ENCODE data around the gene NCBP2. TPM values are rescaled to one million over a fixed set of nuclear protein-coding genes. Genes with fewer than 3 reads are reported as not detected.

NCBP2 gene
- total RNA-seq, 4 donors from 2014 or later: 33.3 to 63.3 (median 39.9) TPM

DNA sequence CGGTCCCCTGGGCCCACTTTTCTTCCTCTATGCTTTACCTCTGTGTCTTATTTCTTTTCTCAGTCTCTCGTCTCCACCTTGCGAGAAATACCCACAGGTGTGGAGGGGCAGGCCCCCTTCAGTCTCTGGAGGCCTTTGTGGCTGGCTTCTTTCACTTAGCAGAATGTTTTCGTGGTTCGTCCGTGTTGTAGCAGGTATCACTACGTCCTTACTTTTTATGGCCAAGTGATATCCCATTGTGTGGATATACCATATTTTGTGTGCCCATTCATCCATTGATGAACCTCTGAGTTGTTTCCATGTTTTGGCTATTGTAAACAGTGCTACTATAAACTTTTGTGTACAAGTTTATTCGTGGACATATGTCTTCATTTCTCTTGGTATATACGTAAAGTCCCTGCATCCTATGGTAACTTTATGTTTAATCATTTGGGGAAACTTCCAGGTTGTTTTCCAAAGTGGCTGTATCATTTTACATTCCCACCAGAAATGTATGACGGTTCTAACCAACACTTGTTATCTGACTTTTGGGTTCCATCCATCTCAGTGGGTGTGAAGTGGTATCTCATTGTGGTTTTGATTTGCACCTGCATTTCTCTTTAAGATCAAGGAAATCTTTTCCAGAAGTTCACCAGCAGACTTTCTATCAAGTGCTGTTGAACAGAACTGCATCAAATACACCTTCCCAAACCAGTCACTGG is 20.8 kb upstream of the NCBP2 start:
- no peak for ATAC-seq (ENCODE audit: low FRiP score)
- DNase-seq (ENCODE audit: low spot score): no peak
- TF ChIP-seq, protein P1, sequence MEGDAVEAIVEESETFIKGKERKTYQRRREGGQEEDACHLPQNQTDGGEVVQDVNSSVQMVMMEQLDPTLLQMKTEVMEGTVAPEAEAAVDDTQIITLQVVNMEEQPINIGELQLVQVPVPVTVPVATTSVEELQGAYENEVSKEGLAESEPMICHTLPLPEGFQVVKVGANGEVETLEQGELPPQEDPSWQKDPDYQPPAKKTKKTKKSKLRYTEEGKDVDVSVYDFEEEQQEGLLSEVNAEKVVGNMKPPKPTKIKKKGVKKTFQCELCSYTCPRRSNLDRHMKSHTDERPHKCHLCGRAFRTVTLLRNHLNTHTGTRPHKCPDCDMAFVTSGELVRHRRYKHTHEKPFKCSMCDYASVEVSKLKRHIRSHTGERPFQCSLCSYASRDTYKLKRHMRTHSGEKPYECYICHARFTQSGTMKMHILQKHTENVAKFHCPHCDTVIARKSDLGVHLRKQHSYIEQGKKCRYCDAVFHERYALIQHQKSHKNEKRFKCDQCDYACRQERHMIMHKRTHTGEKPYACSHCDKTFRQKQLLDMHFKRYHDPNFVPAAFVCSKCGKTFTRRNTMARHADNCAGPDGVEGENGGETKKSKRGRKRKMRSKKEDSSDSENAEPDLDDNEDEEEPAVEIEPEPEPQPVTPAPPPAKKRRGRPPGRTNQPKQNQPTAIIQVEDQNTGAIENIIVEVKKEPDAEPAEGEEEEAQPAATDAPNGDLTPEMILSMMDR (IDR thresholded peaks at IDR 0.05): no peak

DNA sequence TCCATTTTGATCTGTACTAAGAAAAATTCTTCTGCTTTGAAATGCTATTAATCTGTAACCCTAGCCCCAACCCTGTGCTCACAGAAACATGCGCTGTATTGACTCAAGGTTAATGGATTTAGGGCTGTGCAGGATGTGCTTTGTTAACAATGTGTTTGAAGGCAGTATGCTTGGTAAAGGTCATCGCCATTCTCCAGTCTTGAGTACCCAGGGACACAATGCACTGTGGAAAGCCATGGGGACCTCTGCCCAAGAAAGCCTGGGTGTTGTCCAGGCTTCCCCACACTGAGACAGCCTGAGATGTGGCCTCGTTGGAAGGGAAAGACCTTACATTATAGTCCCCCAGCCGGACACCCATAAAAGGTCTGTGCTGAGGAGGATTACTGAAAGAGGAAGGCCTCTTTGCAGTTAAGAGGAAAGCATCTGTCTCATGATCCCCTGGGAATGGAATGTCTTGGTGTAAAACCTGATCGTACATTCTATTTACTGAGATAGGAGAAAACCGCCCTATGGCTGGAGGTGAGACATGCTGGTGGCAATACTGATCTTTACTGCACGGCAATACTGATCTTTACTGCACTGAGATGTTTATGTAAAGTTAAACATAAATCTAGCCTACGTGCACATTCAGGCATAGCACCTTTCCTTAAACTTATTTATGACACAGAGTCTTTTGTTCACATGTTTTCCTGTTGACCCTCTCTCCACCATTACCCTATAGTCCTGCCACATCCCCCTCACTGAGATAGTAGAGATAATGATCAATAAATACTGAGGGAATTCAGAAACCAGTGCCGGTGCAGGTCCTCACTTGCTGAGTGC is 20.0 kb upstream of the NCBP2 start:
- DNase-seq (ENCODE audit: low spot score) (no peak), ATAC-seq (ENCODE audit: low FRiP score) (no peak)
- TF ChIP-seq, protein P1 (IDR thresholded peaks at IDR 0.05): no peak

- DNase-seq (ENCODE audit: low spot score) (no peak), ATAC-seq (ENCODE audit: low FRiP score) (no peak)
- TF ChIP-seq, protein P1 (IDR thresholded peaks at IDR 0.05): no peak
These were observed 12.5 kb upstream of the NCBP2 start for GRCh38 chr3:196954832-196955231.

DNA sequence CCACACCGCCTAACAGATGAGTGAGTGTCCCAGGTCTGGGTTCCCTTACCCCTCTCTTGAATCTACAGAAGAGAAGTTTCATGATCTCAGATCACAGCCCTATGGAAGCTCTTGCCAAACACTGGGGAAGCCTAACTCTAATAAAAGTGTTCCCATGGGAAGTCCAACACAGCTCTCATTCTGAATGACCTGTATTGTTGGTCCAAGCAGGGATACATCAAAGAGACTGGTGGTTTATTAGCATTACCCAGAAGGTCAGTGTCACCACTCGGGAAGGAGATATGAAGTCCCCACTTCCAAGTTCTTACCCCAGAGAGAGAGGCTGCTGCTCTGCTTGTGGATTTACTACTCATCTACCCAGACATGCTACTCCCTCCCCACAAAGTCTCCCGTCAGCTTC is 9.0 kb upstream of the NCBP2 start:
- TF ChIP-seq, protein P1 (IDR thresholded peaks at IDR 0.05): no peak
- no peak for DNase-seq (ENCODE audit: low spot score)
- no peak for ATAC-seq (ENCODE audit: low FRiP score)

- TF ChIP-seq, protein P1 (IDR thresholded peaks at IDR 0.05): no peak
- DNase-seq (ENCODE audit: low spot score) (no peak), ATAC-seq (ENCODE audit: low FRiP score) (no peak)
These were observed 7.4 kb upstream of the NCBP2 start for GRCh38 chr3:196949750-196950149.

GRCh38 chr3:196949285-196949619 is 6.9 kb upstream of the NCBP2 start:
- DNase-seq (ENCODE audit: low spot score) (no peak), ATAC-seq (ENCODE audit: low FRiP score) (no peak)
- TF ChIP-seq, protein P1 (IDR thresholded peaks at IDR 0.05): no peak
